ENCODE measurements around the gene TAS2R42.
A peak's percentile ranks its signal among the peaks of the same experiment; 100 is the strongest.

Gene TAS2R42

GRCh38 chr12:11186837-11187236 lies at the start of gene TAS2R42:
Gene TAS2R42, minus strand, starts transcription at chr12:11186937. Its CDS starts 0 bp downstream, at chr12:11186937.
- no peak for DNase-seq

GRCh38 chr12:11233532-11233931 lies 46.8 kb upstream of the TAS2R42 start:
- DNase-seq = no peak

- peak; percentile 26 to 43 for DNase-seq
Measured at GRCh38 chr12:11228296-11228879, 41.7 kb upstream of the TAS2R42 start.

- DNase-seq = no peak
Measured at GRCh38 chr12:11227373-11227772, 40.6 kb upstream of the TAS2R42 start.

GRCh38 chr12:11209113-11209512 lies 22.4 kb upstream of the TAS2R42 start:
- no peak for DNase-seq

- DNase-seq = no peak
Measured at GRCh38 chr12:11204173-11204572, 17.4 kb upstream of the TAS2R42 start.

- DNase-seq = no peak
Measured at GRCh38 chr12:11202811-11203210, 16.1 kb upstream of the TAS2R42 start.

DNA sequence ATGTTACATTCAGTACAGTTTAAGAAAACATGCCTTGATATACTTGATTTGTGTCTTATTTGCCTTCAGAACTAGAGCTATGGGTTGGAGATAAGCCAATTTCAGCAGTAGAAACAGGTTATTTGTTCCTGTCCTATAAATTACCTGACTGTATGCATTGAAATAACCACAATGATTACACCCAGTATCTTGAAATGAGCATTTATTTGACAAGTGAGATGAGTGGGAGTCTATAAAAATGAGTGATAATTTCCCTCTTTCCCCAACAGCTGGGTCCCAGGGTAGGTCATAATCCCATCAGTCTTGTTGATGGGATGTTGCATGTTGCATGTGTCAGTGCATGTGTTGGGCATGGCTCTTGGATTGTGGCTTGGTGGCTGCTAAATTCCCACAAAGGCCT lies 3.7 kb downstream of the TAS2R42 start:
- no peak for DNase-seq

- DNase-seq = no peak
Measured at GRCh38 chr12:11182529-11182928, 4.2 kb downstream of the TAS2R42 start.

DNA sequence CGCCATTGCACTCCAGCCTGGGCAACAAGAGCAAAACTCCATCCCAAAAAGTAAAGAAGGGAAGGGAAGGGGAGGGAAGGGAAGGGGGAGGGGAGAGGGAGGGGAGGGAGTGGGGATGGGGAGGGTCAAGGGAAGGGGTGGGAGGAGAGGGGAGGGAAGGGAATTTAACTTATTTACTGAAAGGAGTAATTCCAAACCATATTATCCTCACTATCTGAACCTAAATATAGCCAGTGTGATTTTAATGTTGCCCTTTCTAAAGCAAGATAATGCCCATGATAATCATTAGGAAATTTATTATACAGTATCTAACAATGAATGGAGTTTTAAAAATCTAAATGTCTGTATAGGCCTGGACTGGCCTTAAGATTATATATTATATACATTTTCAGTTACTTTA lies 8.5 kb downstream of the TAS2R42 start:
- DNase-seq = no peak

DNA sequence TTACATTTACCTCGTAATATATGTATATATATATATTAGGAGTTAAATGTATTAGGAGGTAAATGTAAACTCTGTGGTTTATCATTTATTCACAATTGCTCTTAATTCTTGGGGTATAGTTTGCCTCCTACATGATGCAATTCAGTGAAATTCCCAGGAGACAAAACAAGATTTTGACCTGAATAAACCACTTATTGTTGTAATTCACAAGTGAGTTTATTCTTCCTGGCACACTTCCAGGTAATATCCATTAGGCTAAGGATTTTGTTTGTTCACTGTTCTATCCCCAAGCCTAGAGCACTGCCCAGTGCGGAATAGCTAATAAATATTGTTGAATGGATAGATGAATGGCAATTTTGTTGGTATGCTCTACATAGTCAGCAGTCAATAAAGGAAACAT lies 12.7 kb downstream of the TAS2R42 start:
- no peak for DNase-seq

- DNase-seq = no peak
Measured at GRCh38 chr12:11171969-11172675, 14.6 kb downstream of the TAS2R42 start.

GRCh38 chr12:11171145-11171968 lies 15.4 kb downstream of the TAS2R42 start, which contains the start of gene SMIM10L1:
Gene SMIM10L1, plus strand, starts transcription at chr12:11171194. Its CDS starts 163 bp downstream, at chr12:11171357.
- peak; percentile 86 to 89 for DNase-seq

DNA sequence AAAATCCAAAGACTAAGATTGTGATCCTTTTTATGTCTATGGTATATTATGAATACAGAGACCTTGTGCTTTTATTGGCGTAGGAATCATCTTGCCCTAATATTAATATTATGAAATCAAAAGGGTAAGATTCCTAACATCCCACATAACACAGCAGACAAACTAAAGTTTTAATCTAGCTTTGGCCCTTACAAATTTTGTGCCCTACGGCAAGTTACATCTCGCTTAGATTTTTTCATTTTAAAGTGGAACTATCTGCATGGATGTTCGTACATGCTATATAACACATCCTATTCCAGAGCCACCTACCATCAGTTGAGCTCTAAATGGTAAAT lies 16.0 kb downstream of the TAS2R42 start:
- DNase-seq = no peak

DNA sequence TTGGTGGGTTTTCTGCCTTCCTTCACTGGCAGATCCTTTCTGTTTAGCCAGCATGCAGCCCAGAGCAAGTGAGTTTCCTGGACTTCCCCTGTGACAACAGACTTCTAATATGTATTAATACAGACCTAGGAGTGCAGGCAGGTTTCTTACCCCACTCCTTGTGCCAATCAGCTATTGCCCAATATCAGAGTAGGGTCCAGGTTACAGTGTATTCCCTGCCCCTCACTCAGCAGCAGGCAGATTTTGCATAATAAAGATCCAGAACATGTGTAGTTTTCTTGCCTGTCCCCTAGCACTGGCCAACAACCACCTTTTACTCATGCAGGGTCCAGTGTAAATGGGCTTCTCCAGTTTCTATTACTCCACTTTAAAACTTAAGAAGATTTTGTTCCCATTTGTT lies 20.4 kb downstream of the TAS2R42 start:
- DNase-seq = no peak

- DNase-seq = no peak
Measured at GRCh38 chr12:11164384-11164783, 22.4 kb downstream of the TAS2R42 start.

DNA sequence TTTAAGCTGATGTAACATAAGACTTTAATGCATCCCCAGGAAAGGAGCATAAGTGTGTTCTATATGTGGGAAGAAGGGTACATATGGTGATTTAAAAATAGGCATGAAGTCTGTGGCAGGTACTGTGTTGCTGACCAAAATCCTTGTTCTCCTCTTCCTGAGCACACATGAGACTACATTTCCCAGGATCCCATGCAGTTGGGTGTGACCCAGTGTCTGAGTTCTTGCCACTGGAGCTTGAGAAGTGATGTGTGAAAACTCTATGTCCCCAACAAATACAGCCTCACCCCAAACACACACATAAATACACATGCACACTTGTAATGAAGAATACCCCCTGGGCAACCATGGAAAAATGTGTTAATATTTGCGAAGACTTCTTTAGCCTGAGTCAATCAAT lies 24.2 kb downstream of the TAS2R42 start:
- DNase-seq = no peak

DNA sequence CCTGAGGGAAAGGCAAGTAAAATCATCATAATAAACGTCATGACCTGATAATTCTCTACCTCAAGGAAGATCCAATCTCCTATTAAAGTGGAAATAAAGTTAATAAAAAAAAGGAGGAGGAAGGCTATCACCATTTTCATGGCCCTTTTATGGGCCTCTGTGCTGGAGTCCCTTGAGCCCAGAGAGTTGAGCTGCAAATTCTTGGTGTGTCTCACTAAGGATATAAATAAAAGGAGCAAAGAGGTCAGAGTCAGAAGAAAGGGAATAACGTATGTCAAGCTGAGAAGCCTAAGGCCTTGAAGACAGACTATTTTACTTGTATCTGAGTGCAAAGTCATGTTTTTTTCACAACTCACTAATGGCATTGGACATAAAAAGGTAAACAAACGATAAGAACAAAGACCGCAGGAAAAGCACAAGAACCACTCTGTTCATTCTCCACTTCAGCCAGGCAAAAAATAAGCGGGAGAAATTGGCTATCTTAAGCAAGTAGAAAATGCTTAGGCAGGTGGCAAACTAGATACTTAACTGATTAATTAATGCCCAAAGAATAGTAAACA lies 27.8 kb downstream of the TAS2R42 start:
- DNase-seq = no peak

GRCh38 chr12:11154400-11154925 lies 32.3 kb downstream of the TAS2R42 start:
- DNase-seq = no peak

DNA sequence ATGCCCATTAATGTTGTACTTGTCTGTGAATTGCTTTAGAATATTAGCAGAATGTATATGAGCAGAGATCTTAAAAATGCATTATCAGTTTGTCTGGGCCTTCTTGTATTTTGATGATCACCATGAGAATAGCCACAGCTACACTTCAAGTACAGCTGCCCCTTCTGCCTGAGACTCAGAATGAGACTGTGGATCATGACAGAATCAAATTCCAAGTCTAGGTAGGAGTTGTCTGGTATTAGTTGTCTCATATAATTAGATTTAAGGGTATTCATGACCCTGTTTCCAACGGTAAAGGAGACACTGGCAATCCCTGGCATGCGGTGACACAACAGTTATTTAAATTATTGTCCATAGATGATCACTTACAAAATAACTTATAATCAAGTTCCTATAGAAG lies 34.0 kb downstream of the TAS2R42 start:
- no peak for DNase-seq

DNA sequence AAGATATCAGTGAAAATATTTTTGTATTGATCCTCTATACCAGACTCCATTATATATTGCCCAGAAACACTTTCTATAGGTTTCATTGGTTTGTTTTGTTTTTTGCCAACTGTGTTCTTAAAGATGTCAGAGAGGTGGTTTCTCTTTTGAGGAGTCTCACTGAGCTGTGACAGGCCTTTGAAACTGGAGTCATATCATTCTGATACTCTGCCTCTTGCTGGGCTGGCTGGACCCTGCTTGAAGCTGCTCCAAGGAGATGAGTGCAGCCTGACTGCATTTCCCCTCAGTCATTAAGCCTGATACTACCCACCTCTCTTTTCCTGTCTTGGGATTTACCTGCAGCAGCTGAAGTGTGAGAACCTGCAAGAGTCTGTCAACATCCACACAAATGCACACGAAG lies 35.9 kb downstream of the TAS2R42 start:
- no peak for DNase-seq

- DNase-seq = no peak
Measured at GRCh38 chr12:11147420-11147819, 39.3 kb downstream of the TAS2R42 start.

DNA sequence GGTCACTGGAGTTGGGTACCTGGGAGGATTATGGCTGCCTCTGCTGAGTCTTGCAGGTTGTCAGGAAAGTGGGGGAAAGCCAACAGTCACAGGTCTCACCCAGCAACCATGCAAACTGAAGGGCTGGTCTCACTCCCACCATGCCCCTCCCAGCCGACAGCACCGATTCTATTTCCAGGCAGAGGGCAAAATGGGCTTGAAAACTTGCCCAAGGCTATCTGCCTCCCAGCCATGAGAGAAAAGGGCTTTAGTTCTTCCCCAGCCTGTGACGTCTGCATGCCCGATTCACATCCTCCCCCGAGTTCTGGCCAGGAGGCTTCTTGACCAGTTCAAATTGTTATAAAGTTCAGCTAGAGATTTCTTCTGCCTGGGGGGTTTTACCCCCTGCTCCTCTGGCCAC lies 42.4 kb downstream of the TAS2R42 start:
- no peak for DNase-seq
